Endothelial cell of umbilical vein (primary cell): ENCODE results near the gene TWIST2.

Source experiments
- CTCF ChIP-seq, 2 donors: IDR thresholded peaks; 1 replicate in 1 of 2; 2 replicates in 1 of 2; pipeline ENCODE4 v1.5.1; 2011; ENCODE audit warnings: low read length in 2 of 2, mild to moderate bottlenecking in 2 of 2, moderate library complexity in 2 of 2, control low read depth in 1 of 2, inconsistent platforms in 1 of 2, low read depth in 1 of 2; ENCODE audit not compliant: insufficient read depth in 1 of 2; ENCODE audit errors: extremely low read depth in 1 of 2
- EZH2 ChIP-seq: IDR thresholded peaks from 2 replicates; pipeline ENCODE4 v1.6.1; 2012; ENCODE audit warnings: borderline replicate concordance, low read depth, mild to moderate bottlenecking, moderate library complexity, low read length, inconsistent platforms; ENCODE audit not compliant: severe bottlenecking
- FOS ChIP-seq: IDR thresholded peaks from 2 replicates; pipeline ENCODE4 v1.6.1; 2011; ENCODE audit warnings: mild to moderate bottlenecking, low read length, moderate library complexity, borderline replicate concordance; ENCODE audit not compliant: insufficient read depth
- JUN ChIP-seq: IDR thresholded peaks from 2 replicates; pipeline ENCODE4 v1.6.1; 2011; ENCODE audit warnings: borderline replicate concordance, low read depth; ENCODE audit not compliant: insufficient read length, insufficient read depth
- MAX ChIP-seq: IDR thresholded peaks from 2 replicates; pipeline ENCODE4 v1.6.1; 2011; ENCODE audit not compliant: insufficient read depth, insufficient read length
- MYC ChIP-seq: IDR thresholded peaks from one replicate; pipeline ENCODE4 v1.6.1; 2011; ENCODE audit warnings: mild to moderate bottlenecking, low read depth, low read length
- POLR2A ChIP-seq: IDR thresholded peaks from 2 replicates; pipeline ENCODE4 v1.6.1; 2012; ENCODE audit warnings: low read depth, mild to moderate bottlenecking, control low read depth, low read length
- POLR2AphosphoS5 ChIP-seq: IDR thresholded peaks from 2 replicates; pipeline ENCODE4 v1.6.1; 2012; ENCODE audit warnings: low read depth, mild to moderate bottlenecking, control low read depth, low read length, moderate library complexity; ENCODE audit not compliant: insufficient read depth

- TF ChIP-seq CTCF (IDR thresholded peaks at IDR 0.05; ENCODE audit: extremely low read depth in 1 of 2, insufficient read depth in 1 of 2, low read depth in 1 of 2, low read length in 2 of 2) (no peak), POLR2AphosphoS5 (no peak), JUN (no peak), POLR2A (no peak), EZH2 (no peak), FOS (no peak), MAX (no peak), MYC (no peak)
Observed at GRCh38 chr2:238820197-238820596, 27.7 kb upstream of the TWIST2 start.
